BJ (cell line): ENCODE measurements around the gene GLP1R. TPM values are rescaled to one million over a fixed set of nuclear protein-coding genes. Genes with fewer than 3 reads are reported as not detected.

Experiments used
- CTCF ChIA-PET: fragments of 350-600 bp; formaldehyde crosslinking; extraction: SDS; loops from one replicate; lab custom pipeline; 2021; ENCODE audit warnings: antibody characterized with exemption, inconsistent platforms; lab: Yijun Ruan, JAX
- POLR2A ChIA-PET: fragments of 300-600 bp; sonication (Branson Sonifier 250); formaldehyde crosslinking; extraction: SDS; loops from one replicate; lab custom pipeline; 2021; ENCODE audit warnings: antibody characterized with exemption; lab: Charles Lee
- DNase-seq: peaks from one replicate; pipeline ENCODE4 v3.0.0-alpha.2; 2011; ENCODE audit warnings: low read depth
- H3K27me3 ChIP-seq: 2 replicates; pipeline ENCODE4 v1.6.0; 2011; ENCODE audit warnings: low read length; ENCODE audit not compliant: control insufficient read depth, insufficient read depth
- H3K36me3 ChIP-seq: 2 replicates; pipeline ENCODE4 v1.5.1; 2011; ENCODE audit warnings: low read length; ENCODE audit not compliant: control insufficient read depth, insufficient read depth
- H3K4me3 ChIP-seq: 2 replicates; pipeline ENCODE4 v1.5.1; 2011; ENCODE audit warnings: low read depth, mild to moderate bottlenecking, control low read depth, low read length
- CTCF ChIP-seq: IDR thresholded peaks from 2 replicates; pipeline ENCODE4 v1.5.1; 2011; ENCODE audit warnings: low read depth, mild to moderate bottlenecking, control low read depth, inconsistent platforms, low read length, moderate library complexity; ENCODE audit not compliant: insufficient read depth
- polyA plus RNA-seq: library from polyadenylated mRNA; depleted of rRNA; stranded (reverse); fragments of >200 nt; gene quantifications from 2 replicates; pipeline ENCODE4 v1.2.3, GENCODE V29; 2011

GLP1R gene
- polyA plus RNA-seq, 1 experiment = not detected

GRCh38 chr6:39050453-39051112 lies 2.0 kb downstream of the GLP1R start:
- Histone ChIP-seq H3K36me3 (no peaks in the 10 kb centered on the region), H3K4me3 (no peak overlapping the region), H3K27me3 (peaks cover 20% of the 10 kb centered on the region)
- TF ChIP-seq CTCF = no peak
- DNase-seq = no peak
- CTCF ChIA-PET = no interaction called here
- POLR2A ChIA-PET = no interaction called here

- no peak for DNase-seq
Observed at GRCh38 chr6:39051399-39052122, 3.0 kb downstream of the GLP1R start.

GRCh38 chr6:39053016-39053624 lies 4.5 kb downstream of the GLP1R start:
- ChIA-PET CTCF (no interaction called here), POLR2A (no interaction called here)
- Histone ChIP-seq H3K4me3 (no peak overlapping the region), H3K36me3 (no peaks in the 10 kb centered on the region), H3K27me3 (peaks cover 9% of the 10 kb centered on the region)
- no peak for TF ChIP-seq CTCF
- DNase-seq = no peak

More at GRCh38 chr6:39051399-39052122, 3.0 kb downstream of the GLP1R start:
- Histone ChIP-seq H3K36me3 (no peaks in the 10 kb centered on the region), H3K27me3 (peaks cover 20% of the 10 kb centered on the region), H3K4me3 (no peak overlapping the region)
- TF ChIP-seq CTCF = no peak
- POLR2A ChIA-PET = no interaction called here
- CTCF ChIA-PET = no interaction called here

GRCh38 chr6:39053854-39054576 lies 5.4 kb downstream of the GLP1R start:
- no peak for DNase-seq
- no peak for TF ChIP-seq CTCF
- Histone ChIP-seq H3K27me3 (peaks cover 6% of the 10 kb centered on the region), H3K4me3 (no peak overlapping the region), H3K36me3 (no peaks in the 10 kb centered on the region)
- CTCF ChIA-PET = no interaction called here
- POLR2A ChIA-PET = no interaction called here
